ENCODE results near the gene SOX18. TPM values are rescaled to one million over a fixed set of nuclear protein-coding genes. Genes with fewer than 3 reads are reported as not detected.

SOX18 gene
- total and polyA plus RNA-seq, 7 donors: 0.69 to 11.9 (median 3.0) TPM

DNA sequence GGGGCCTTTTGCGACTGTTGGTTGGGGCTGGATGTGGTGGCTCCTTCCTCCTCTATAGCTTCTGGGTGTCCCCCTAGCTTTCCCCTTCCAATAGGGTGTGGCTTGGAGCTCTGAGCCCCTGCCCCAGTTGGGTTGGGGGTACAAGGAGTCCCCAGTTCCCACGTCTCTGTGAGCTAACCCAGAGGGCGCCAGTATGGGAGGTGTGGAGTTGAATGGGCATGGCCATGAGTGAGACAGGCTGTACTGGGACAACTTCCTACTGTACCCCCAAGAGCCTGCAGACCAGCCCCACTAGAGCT is 12.3 kb downstream of the SOX18 start:
- TF ChIP-seq POLR2AphosphoS5 (IDR thresholded peaks at IDR 0.05): no peak
- no peak for TF ChIP-seq POLR2A (IDR thresholded peaks at IDR 0.05)
- Histone ChIP-seq H3K9me3 (no peaks in the 10 kb centered on the region), H3K4me1 (peaks cover 0 to 37% (median 34%) of the 10 kb centered on the region in 4 donors), H3K27ac (no peak overlapping the region), H3K36me3 (peaks cover 0 to 32% (median 9%) of the 10 kb centered on the region in 4 donors), H3K4me3 (no peak overlapping the region), H3K27me3 (peaks cover 40 to 58% (median 57%) of the 10 kb centered on the region in 3 donors)
- intact Hi-C loops (cut with DNase I): no loop called here
- 58 to 69% methylated on average over 3 of the region's 3 CpGs for WGBS, 2 donors
- DNase-seq: no peak

GRCh38 chr20:64036346-64037198 is 12.9 kb downstream of the SOX18 start:
- TF ChIP-seq POLR2A (IDR thresholded peaks at IDR 0.05): no peak
- 64 to 73% methylated on average over 17 of the region's 17 CpGs for WGBS, 2 donors
- DNase-seq: no peak
- H3K4me3 ChIP-seq: no peak overlapping the region
- intact Hi-C loops (cut with DNase I): no loop called here
- no peak overlapping the region for H3K27ac ChIP-seq
- H3K36me3 ChIP-seq: peaks cover 0 to 38% (median 12%) of the 10 kb centered on the region in 4 donors
- peaks cover 34 to 52% (median 51%) of the 10 kb centered on the region in 3 donors for H3K27me3 ChIP-seq
- H3K4me1 ChIP-seq: peaks cover 0 to 35% (median 32%) of the 10 kb centered on the region in 4 donors
- no peaks in the 10 kb centered on the region for H3K9me3 ChIP-seq

- Histone ChIP-seq H3K9me3 (no peaks in the 10 kb centered on the region), H3K4me1 (peaks cover 0 to 34% (median 30%) of the 10 kb centered on the region in 4 donors), H3K27me3 (peaks cover 28 to 46% (median 45%) of the 10 kb centered on the region in 3 donors), H3K27ac (no peak within 1 kb of the TSS), H3K36me3 (peaks cover 1 to 42% (median 13%) of the 10 kb centered on the region in 4 donors), H3K4me3 (no peak within 1 kb of the TSS)
- intact Hi-C loops (cut with DNase I): no loop called here
- TF ChIP-seq POLR2A (IDR thresholded peaks at IDR 0.05) (no peak), EP300 (IDR thresholded peaks at IDR 0.05) (no peak), POLR2AphosphoS5 (IDR thresholded peaks at IDR 0.05) (no peak)
- TF ChIP-seq, protein P1, sequence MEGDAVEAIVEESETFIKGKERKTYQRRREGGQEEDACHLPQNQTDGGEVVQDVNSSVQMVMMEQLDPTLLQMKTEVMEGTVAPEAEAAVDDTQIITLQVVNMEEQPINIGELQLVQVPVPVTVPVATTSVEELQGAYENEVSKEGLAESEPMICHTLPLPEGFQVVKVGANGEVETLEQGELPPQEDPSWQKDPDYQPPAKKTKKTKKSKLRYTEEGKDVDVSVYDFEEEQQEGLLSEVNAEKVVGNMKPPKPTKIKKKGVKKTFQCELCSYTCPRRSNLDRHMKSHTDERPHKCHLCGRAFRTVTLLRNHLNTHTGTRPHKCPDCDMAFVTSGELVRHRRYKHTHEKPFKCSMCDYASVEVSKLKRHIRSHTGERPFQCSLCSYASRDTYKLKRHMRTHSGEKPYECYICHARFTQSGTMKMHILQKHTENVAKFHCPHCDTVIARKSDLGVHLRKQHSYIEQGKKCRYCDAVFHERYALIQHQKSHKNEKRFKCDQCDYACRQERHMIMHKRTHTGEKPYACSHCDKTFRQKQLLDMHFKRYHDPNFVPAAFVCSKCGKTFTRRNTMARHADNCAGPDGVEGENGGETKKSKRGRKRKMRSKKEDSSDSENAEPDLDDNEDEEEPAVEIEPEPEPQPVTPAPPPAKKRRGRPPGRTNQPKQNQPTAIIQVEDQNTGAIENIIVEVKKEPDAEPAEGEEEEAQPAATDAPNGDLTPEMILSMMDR (IDR thresholded peaks at IDR 0.05): no peak
- DNase-seq: no peak
- WGBS, 2 donors: 86 to 90% methylated on average over 10 of the region's 10 CpGs
These were observed 13.5 kb downstream of the SOX18 start, which contains the start of gene C20orf204 for GRCh38 chr20:64035933-64036345. Gene C20orf204, plus strand, starts transcription at chr20:64036182. Its CDS starts 142 bp downstream, at chr20:64036324.

DNA sequence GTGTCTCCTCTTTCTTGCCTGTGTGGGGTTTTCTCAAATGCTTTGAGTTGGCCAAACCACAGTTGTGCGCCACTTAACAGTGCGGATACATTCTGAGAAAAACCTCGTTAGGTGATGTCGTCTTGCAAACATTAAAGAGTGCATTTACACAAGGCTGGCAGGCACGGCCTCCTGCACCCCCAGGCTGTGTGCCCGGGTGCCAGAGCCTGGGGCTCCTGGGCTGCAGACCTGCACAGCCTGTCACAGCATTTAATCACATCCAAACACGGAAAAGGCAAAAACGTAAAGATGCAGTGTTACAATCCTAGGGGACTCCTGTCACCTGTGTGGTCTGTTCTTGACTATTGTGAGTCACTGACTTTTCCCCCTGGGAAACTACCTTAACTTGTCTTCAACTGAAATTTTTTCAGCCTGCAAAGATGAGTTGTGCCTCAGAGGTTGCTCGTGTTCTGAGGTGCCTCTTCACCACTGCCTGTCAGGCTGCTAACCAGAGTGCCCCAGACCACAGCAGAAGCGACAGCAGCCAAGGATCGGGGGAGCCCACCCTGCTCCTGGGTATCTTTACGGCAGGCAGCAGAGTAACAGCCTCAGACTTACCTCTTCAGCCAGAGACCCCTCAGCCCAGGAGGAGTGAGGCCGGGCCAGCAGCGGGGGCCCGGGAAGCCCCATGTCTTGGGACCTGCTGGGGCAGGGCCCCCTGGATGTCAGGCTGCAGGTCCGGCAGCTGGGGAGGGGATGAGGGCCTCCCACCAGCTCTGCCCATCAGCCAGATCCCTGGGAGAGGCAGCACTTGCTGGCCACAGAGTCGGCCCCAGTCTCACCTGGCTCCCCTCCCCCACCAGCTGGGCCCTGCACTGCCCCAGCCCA is 14.1 kb downstream of the SOX18 start:
- Histone ChIP-seq H3K4me1 (peaks cover 0 to 34% (median 30%) of the 10 kb centered on the region in 4 donors), H3K27me3 (peaks cover 25 to 39% (median 38%) of the 10 kb centered on the region in 3 donors), H3K36me3 (peaks cover 7 to 49% (median 17%) of the 10 kb centered on the region in 4 donors), H3K4me3 (no peak overlapping the region), H3K9me3 (no peaks in the 10 kb centered on the region), H3K27ac (no peak overlapping the region)
- 78 to 90% methylated on average over 17 of the region's 17 CpGs for WGBS, 2 donors
- peak; percentile 42 for DNase-seq
- intact Hi-C loops (cut with DNase I): no loop called here
- TF ChIP-seq, protein P1 (IDR thresholded peaks at IDR 0.05): no peak
- TF ChIP-seq POLR2AphosphoS5 (IDR thresholded peaks at IDR 0.05) (no peak), POLR2A (IDR thresholded peaks at IDR 0.05) (no peak), EP300 (IDR thresholded peaks at IDR 0.05) (no peak)

GRCh38 chr20:64033981-64034493 is 15.4 kb downstream of the SOX18 start:
- Histone ChIP-seq H3K9me3 (no peaks in the 10 kb centered on the region), H3K27me3 (peaks cover 14 to 27% (median 26%) of the 10 kb centered on the region in 3 donors), H3K36me3 (peaks cover 19 to 61% (median 29%) of the 10 kb centered on the region in 4 donors), H3K4me3 (no peak overlapping the region), H3K27ac (no peak overlapping the region), H3K4me1 (peaks cover 0 to 27% (median 21%) of the 10 kb centered on the region in 4 donors)
- TF ChIP-seq POLR2A (IDR thresholded peaks at IDR 0.05) (no peak), POLR2AphosphoS5 (IDR thresholded peaks at IDR 0.05) (peak in 1 of 4 donors; percentile 27)
- 84 to 87% methylated on average over 11 of the region's 11 CpGs for WGBS, 2 donors
- intact Hi-C loops (cut with DNase I): no loop called here
- DNase-seq: peak; percentile 81

All from sigmoid colon (tissue), 7 donors.